ENCODE measurements around the gene LYRM2.

The LYRM2 gene

DNA sequence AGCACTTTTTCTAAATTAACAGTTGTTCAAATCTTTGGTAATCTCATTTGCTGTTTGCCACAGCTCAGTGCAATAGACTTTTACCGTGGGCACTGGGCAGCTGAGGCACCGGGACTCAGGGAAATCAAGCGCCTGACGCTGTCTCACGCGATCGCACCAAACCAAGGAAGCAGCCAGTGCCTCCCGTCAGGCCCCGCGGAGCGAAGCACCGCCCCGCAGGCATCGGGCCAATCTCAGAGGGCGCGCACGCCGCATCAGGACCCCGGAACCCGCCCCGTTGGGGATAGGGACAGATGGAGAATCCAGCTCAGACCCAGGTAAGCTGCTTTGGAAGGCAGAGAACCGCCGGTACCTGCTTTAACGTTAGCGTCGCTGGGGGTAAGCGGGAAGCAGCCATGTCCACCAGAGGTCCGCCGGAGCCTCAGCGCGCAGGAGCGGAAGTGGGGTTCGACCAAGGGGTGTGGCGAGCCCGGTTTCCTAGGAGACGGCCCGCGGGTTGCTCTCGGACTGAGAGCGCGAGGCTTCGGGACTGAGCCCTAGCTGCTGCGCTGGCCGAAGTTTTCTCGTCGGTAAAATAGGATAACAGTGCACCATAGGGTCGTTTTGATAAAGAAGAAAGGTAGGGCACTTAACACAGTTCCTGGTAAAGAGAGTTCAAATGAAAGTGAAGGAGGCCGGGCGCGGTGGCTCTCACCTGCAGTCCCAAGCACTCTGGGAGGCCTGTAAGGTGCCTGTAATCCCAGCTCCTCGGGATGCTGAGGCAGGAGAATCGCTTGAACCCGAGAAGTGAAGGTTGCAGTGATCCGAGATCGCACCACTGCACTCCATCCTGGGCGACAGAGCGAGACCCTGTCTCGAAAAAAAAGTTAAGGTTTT is at the start of gene LYRM2 (continued):
- TF ChIP-seq, protein P1, sequence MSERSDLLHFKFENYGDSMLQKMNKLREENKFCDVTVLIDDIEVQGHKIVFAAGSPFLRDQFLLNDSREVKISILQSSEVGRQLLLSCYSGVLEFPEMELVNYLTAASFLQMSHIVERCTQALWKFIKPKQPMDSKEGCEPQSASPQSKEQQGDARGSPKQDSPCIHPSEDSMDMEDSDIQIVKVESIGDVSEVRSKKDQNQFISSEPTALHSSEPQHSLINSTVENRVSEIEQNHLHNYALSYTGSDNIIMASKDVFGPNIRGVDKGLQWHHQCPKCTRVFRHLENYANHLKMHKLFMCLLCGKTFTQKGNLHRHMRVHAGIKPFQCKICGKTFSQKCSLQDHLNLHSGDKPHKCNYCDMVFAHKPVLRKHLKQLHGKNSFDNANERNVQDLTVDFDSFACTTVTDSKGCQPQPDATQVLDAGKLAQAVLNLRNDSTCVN (tag by site-specific recombination; optimal IDR thresholded peaks at IDR 0.05): peak; percentile 81
- TF ChIP-seq SALL2 (tag by site-specific recombination; IDR thresholded peaks at IDR 0.05; ENCODE audit: borderline replicate concordance): no peak
- TF ChIP-seq RBAK (tag by site-specific recombination; IDR thresholded peaks at IDR 0.05): no peak
- no peak for TF ChIP-seq BCL11A (tag by site-specific recombination; IDR thresholded peaks at IDR 0.05; ENCODE audit: low read depth)
- TF ChIP-seq ZNF521 (tag by site-specific recombination; IDR thresholded peaks at IDR 0.05): no peak
- TF ChIP-seq, protein P2, sequence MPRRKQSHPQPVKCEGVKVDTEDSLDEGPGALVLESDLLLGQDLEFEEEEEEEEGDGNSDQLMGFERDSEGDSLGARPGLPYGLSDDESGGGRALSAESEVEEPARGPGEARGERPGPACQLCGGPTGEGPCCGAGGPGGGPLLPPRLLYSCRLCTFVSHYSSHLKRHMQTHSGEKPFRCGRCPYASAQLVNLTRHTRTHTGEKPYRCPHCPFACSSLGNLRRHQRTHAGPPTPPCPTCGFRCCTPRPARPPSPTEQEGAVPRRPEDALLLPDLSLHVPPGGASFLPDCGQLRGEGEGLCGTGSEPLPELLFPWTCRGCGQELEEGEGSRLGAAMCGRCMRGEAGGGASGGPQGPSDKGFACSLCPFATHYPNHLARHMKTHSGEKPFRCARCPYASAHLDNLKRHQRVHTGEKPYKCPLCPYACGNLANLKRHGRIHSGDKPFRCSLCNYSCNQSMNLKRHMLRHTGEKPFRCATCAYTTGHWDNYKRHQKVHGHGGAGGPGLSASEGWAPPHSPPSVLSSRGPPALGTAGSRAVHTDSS (tag by site-specific recombination; IDR thresholded peaks at IDR 0.05): no peak
- TF ChIP-seq MEIS1 (CRISPR knock-in tag; IDR thresholded peaks at IDR 0.05; ENCODE audit: borderline replicate concordance): no peak
- TF ChIP-seq GLI2 (tag by site-specific recombination; IDR thresholded peaks at IDR 0.05; ENCODE audit: borderline replicate concordance, low read depth): no peak
- TF ChIP-seq ZNF274 (IDR thresholded peaks at IDR 0.05; ENCODE audit: low read length): no peak
- TF ChIP-seq ZNF274 (tag by site-specific recombination; IDR thresholded peaks at IDR 0.05; ENCODE audit: borderline replicate concordance): no peak
- no peak for TF ChIP-seq ZNF10 (tag by site-specific recombination; IDR thresholded peaks at IDR 0.05)
- no peak for TF ChIP-seq ZNF792 (tag by site-specific recombination; IDR thresholded peaks at IDR 0.05)
- no peak for TF ChIP-seq ZNF350 (tag by site-specific recombination; IDR thresholded peaks at IDR 0.05)
- no peak for TF ChIP-seq TCF7L2 (IDR thresholded peaks at IDR 0.05; ENCODE audit: borderline replicate concordance, low read depth, low read length)
- TF ChIP-seq OVOL3 (tag by site-specific recombination; IDR thresholded peaks at IDR 0.05): peak; percentile 51; the same call in 1 of the 2 replicates
- no peak for TF ChIP-seq ZNF747 (tag by site-specific recombination; IDR thresholded peaks at IDR 0.05)
- no peak for TF ChIP-seq KLF7 (tag by site-specific recombination; IDR thresholded peaks at IDR 0.05; ENCODE audit: borderline replicate concordance)
- no peak for TF ChIP-seq ZSCAN23 (tag by site-specific recombination; IDR thresholded peaks at IDR 0.05)
- TF ChIP-seq, protein P3, sequence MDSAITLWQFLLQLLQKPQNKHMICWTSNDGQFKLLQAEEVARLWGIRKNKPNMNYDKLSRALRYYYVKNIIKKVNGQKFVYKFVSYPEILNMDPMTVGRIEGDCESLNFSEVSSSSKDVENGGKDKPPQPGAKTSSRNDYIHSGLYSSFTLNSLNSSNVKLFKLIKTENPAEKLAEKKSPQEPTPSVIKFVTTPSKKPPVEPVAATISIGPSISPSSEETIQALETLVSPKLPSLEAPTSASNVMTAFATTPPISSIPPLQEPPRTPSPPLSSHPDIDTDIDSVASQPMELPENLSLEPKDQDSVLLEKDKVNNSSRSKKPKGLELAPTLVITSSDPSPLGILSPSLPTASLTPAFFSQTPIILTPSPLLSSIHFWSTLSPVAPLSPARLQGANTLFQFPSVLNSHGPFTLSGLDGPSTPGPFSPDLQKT (IDR thresholded peaks at IDR 0.05; ENCODE audit: borderline replicate concordance, low read depth, low read length): no peak; the same call in 1 of the 2 replicates
- no peak for TF ChIP-seq ZNF776 (tag by site-specific recombination; IDR thresholded peaks at IDR 0.05; ENCODE audit: borderline replicate concordance)
- TF ChIP-seq, protein P4, sequence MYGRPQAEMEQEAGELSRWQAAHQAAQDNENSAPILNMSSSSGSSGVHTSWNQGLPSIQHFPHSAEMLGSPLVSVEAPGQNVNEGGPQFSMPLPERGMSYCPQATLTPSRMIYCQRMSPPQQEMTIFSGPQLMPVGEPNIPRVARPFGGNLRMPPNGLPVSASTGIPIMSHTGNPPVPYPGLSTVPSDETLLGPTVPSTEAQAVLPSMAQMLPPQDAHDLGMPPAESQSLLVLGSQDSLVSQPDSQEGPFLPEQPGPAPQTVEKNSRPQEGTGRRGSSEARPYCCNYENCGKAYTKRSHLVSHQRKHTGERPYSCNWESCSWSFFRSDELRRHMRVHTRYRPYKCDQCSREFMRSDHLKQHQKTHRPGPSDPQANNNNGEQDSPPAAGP (tag by site-specific recombination; IDR thresholded peaks at IDR 0.05): 0 out of 2 replicates have a peak, but pooled peaks have one; percentile 58
- TF ChIP-seq, protein P5, sequence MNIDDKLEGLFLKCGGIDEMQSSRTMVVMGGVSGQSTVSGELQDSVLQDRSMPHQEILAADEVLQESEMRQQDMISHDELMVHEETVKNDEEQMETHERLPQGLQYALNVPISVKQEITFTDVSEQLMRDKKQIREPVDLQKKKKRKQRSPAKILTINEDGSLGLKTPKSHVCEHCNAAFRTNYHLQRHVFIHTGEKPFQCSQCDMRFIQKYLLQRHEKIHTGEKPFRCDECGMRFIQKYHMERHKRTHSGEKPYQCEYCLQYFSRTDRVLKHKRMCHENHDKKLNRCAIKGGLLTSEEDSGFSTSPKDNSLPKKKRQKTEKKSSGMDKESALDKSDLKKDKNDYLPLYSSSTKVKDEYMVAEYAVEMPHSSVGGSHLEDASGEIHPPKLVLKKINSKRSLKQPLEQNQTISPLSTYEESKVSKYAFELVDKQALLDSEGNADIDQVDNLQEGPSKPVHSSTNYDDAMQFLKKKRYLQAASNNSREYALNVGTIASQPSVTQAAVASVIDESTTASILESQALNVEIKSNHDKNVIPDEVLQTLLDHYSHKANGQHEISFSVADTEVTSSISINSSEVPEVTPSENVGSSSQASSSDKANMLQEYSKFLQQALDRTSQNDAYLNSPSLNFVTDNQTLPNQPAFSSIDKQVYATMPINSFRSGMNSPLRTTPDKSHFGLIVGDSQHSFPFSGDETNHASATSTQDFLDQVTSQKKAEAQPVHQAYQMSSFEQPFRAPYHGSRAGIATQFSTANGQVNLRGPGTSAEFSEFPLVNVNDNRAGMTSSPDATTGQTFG (tag by site-specific recombination; IDR thresholded peaks at IDR 0.05; ENCODE audit: borderline replicate concordance): no peak
- TF ChIP-seq, protein P6, sequence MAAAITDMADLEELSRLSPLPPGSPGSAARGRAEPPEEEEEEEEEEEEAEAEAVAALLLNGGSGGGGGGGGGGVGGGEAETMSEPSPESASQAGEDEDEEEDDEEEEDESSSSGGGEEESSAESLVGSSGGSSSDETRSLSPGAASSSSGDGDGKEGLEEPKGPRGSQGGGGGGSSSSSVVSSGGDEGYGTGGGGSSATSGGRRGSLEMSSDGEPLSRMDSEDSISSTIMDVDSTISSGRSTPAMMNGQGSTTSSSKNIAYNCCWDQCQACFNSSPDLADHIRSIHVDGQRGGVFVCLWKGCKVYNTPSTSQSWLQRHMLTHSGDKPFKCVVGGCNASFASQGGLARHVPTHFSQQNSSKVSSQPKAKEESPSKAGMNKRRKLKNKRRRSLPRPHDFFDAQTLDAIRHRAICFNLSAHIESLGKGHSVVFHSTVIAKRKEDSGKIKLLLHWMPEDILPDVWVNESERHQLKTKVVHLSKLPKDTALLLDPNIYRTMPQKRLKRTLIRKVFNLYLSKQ (tag by site-specific recombination; IDR thresholded peaks at IDR 0.05; ENCODE audit: borderline replicate concordance): no peak
- TF ChIP-seq, protein P7, sequence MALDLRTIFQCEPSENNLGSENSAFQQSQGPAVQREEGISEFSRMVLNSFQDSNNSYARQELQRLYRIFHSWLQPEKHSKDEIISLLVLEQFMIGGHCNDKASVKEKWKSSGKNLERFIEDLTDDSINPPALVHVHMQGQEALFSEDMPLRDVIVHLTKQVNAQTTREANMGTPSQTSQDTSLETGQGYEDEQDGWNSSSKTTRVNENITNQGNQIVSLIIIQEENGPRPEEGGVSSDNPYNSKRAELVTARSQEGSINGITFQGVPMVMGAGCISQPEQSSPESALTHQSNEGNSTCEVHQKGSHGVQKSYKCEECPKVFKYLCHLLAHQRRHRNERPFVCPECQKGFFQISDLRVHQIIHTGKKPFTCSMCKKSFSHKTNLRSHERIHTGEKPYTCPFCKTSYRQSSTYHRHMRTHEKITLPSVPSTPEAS (tag by site-specific recombination; IDR thresholded peaks at IDR 0.05): no peak
- no peak for TF ChIP-seq MZF1 (tag by site-specific recombination; IDR thresholded peaks at IDR 0.05; ENCODE audit: borderline replicate concordance)
- no peak for TF ChIP-seq ZNF146 (tag by site-specific recombination; IDR thresholded peaks at IDR 0.05)
- peak; percentile 84 for TF ChIP-seq ZBTB17 (tag by site-specific recombination; IDR thresholded peaks at IDR 0.05)
- TF ChIP-seq ZBTB20 (tag by site-specific recombination; IDR thresholded peaks at IDR 0.05): peak; percentile 72; the same call in 1 of the 2 replicates

All from HEK293 (cell line).